ENCODE data around the gene MED9. TPM values are rescaled to one million over a fixed set of nuclear protein-coding genes. Genes with fewer than 3 reads are reported as not detected.

Gene MED9
- total and polyA plus RNA-seq, 8 donors, result 2.9 to 14.5 (median 11.7) TPM

DNA sequence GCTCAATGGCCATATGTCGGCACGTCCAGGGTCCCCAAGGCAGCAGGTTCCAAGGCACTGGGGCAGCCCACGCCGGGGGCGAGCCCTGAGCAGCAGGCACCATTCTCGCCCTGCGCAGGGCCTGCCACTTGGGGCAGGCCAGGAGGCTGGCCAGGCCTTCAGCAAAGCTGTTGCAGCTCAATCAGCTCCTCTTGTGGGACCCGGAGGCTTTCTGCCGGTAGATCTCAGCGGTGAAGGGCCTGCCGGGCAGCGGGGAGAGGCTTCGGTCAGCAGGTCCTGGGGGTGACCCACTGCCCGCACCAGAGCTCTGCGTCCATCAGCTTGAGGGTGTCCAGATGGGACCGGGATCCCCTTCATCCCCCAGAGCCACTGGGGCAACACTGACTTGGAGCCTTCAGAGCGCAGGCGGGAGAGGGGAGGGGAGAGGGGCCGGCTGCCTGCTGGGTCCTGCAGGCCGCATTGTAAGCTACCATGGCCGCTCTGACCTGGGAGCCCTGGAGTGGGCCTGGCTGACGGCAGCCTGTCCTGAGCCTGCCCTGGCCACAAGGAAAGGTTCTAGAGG lies 28.9 kb downstream of the MED9 start:
- Histone ChIP-seq H3K4me1 (peaks cover 0 to 10% (median 9%) of the 10 kb centered on the region in 4 donors), H3K36me3 (peaks cover 0 to 7% (median 0%) of the 10 kb centered on the region in 4 donors), H3K27ac (no peak overlapping the region), H3K4me3 (no peak overlapping the region), H3K9me3 (no peaks in the 10 kb centered on the region), H3K27me3 (no peaks in the 10 kb centered on the region)
- 78 to 95% (median 93%) methylated on average over 5 to 22 of the region's 22 CpGs; no CpG with 5 or more reads in 1 of the 5 donors for WGBS, 5 donors
- no peak for DNase-seq
- intact Hi-C loops (cut with DNase I; ENCODE audit: low total_unique reads), result loop anchor here (5.0 to 10.0 kb wide), 2 partner anchors 67 to 109 kb away; no protein-coding TSS in a partner anchor
- TF ChIP-seq POLR2A (IDR thresholded peaks at IDR 0.05), result no peak
- TF ChIP-seq EP300 (IDR thresholded peaks at IDR 0.05), result no peak
- TF ChIP-seq, protein P1, sequence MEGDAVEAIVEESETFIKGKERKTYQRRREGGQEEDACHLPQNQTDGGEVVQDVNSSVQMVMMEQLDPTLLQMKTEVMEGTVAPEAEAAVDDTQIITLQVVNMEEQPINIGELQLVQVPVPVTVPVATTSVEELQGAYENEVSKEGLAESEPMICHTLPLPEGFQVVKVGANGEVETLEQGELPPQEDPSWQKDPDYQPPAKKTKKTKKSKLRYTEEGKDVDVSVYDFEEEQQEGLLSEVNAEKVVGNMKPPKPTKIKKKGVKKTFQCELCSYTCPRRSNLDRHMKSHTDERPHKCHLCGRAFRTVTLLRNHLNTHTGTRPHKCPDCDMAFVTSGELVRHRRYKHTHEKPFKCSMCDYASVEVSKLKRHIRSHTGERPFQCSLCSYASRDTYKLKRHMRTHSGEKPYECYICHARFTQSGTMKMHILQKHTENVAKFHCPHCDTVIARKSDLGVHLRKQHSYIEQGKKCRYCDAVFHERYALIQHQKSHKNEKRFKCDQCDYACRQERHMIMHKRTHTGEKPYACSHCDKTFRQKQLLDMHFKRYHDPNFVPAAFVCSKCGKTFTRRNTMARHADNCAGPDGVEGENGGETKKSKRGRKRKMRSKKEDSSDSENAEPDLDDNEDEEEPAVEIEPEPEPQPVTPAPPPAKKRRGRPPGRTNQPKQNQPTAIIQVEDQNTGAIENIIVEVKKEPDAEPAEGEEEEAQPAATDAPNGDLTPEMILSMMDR (IDR thresholded peaks at IDR 0.05), result no peak
- no peak for TF ChIP-seq POLR2AphosphoS5 (IDR thresholded peaks at IDR 0.05)

DNA sequence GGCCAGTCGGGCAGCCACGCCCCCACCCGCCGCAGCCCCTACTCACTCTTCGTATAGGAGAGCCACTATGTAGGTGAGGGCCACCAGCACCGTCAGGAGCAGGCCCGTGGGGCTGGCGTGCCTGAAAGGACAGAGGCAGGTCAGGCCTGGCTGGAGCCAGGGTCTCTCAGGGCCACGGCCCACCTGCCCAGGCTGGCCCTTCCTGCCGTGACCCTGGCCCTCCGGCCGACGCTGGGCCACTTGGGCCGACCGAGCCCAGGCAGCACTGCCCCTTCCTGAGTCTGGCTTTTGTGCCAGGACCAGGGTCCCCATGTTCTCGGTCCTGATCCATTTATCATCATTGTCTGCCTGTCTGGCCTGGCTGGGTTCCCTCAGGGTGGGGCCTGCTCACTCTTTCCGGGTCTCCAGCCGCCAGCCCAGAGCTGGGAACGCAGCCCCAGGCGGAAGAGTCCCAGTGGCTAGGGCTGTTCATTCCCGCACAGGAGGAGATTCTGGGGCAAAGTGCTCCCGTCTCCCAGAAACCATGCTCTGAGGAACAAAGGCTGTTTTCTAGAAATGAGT lies 29.5 kb downstream of the MED9 start:
- Histone ChIP-seq H3K27me3 (no peaks in the 10 kb centered on the region), H3K27ac (peak overlapping the region in 2 of 5 donors; percentile 21 to 46), H3K36me3 (peaks cover 0 to 7% (median 0%) of the 10 kb centered on the region in 4 donors), H3K4me3 (no peak overlapping the region), H3K4me1 (peaks cover 0 to 11% (median 9%) of the 10 kb centered on the region in 4 donors), H3K9me3 (no peaks in the 10 kb centered on the region)
- intact Hi-C loops (cut with DNase I; ENCODE audit: low total_unique reads), result loop anchor here (5.0 to 10.0 kb wide), 2 partner anchors 66 to 109 kb away; no protein-coding TSS in a partner anchor
- 79 to 85% (median 81%) methylated on average over 14 to 22 of the region's 22 CpGs for WGBS, 5 donors
- TF ChIP-seq POLR2AphosphoS5 (IDR thresholded peaks at IDR 0.05) (no peak), POLR2A (IDR thresholded peaks at IDR 0.05) (no peak), EP300 (IDR thresholded peaks at IDR 0.05) (no peak)
- TF ChIP-seq, protein P1 (IDR thresholded peaks at IDR 0.05), result no peak
- DNase-seq, result peak in 1 of 2 donors; percentile 63

DNA sequence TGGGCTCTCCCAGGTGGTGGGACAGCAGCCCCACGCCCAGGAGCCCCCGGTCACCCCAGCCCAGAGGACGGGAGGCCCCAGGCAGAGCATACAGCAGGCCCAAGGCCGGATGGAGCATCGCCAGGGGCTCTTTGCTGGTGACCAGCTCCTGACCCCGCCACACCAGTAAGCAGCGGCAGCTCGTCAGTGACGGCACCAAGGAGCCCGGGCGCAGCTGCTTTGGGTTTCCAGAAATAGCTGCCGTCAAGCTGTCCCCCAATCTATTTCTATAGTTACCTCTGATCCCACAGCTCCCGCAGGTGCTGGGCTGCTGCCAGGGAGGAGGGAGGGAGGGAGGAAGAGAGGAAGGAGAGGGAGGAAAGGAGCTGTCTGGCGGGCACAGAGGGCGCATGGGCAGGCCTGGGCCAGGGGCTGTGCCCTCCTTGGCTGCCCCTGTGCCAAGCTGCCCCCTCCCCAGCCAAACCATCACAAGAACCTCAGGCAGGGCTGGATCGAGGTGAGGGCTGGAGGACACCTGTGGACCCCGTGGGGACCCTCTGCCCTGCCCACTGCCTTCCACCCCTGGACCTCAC lies 30.2 kb downstream of the MED9 start:
- 46 to 65% (median 51%) methylated on average over 5 to 17 of the region's 17 CpGs for WGBS, 5 donors
- intact Hi-C loops (cut with DNase I; ENCODE audit: low total_unique reads), result loop anchor here (5.0 to 10.0 kb wide), 2 partner anchors 65 to 108 kb away; no protein-coding TSS in a partner anchor
- Histone ChIP-seq H3K9me3 (no peaks in the 10 kb centered on the region), H3K4me3 (no peak overlapping the region), H3K4me1 (peaks cover 0 to 18% (median 11%) of the 10 kb centered on the region in 4 donors), H3K27me3 (no peaks in the 10 kb centered on the region), H3K27ac (peak overlapping the region in 2 of 5 donors; percentile 21 to 46), H3K36me3 (peaks cover 0 to 7% (median 0%) of the 10 kb centered on the region in 4 donors)
- DNase-seq, result peak; percentile 46 to 68
- TF ChIP-seq POLR2A (IDR thresholded peaks at IDR 0.05), result no peak
- TF ChIP-seq POLR2AphosphoS5 (IDR thresholded peaks at IDR 0.05), result no peak
- TF ChIP-seq EP300 (IDR thresholded peaks at IDR 0.05), result no peak
- TF ChIP-seq, protein P1 (IDR thresholded peaks at IDR 0.05), result no peak

DNA sequence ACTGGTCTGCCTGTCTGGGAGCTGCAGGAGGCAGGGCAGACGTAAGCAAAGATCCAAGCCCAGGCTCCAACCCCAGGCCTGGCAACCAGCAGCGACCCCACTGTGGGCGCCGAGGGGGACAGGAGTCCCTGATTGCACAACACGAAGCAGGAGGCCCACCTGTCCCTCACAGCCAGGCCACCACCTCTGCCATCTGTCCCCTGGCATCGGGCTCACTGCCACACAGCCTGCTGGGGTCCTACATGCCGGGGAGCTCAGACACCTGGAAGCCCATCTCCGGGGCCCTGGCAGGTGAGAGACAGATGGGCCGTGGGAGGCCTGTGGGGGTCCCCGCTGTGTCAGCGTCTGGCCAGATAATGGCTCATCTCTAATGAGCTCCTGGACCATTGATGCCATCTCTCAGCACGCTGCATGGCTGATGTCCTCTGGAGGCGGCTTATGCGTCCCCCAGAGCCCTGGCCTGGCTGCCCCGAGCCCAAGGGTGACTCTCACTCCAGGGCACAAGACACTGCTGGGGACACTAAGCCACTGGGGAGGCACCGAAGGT lies 30.7 kb downstream of the MED9 start:
- peaks cover 0 to 7% (median 0%) of the 10 kb centered on the region in 4 donors for H3K36me3 ChIP-seq
- H3K27me3 ChIP-seq, result no peaks in the 10 kb centered on the region
- intact Hi-C loops (cut with DNase I; ENCODE audit: low total_unique reads), result loop anchor here (5.0 to 10.0 kb wide), 2 partner anchors 65 to 107 kb away; no protein-coding TSS in a partner anchor
- peaks cover 0 to 24% (median 13%) of the 10 kb centered on the region in 4 donors for H3K4me1 ChIP-seq
- 84 to 94% (median 88%) methylated on average over 3 to 16 of the region's 16 CpGs for WGBS, 5 donors
- TF ChIP-seq POLR2A (IDR thresholded peaks at IDR 0.05) (no peak), EP300 (IDR thresholded peaks at IDR 0.05) (no peak), POLR2AphosphoS5 (IDR thresholded peaks at IDR 0.05) (no peak)
- TF ChIP-seq, protein P1 (IDR thresholded peaks at IDR 0.05), result no peak
- no peak overlapping the region for H3K4me3 ChIP-seq
- DNase-seq, result no peak
- H3K27ac ChIP-seq, result peak overlapping the region in 1 of 5 donors; percentile 46
- H3K9me3 ChIP-seq, result no peaks in the 10 kb centered on the region
